Stomach smooth muscle (tissue), 2 donors: ENCODE results near the gene MFSD2A.
"Not testable (repeated sequence)": the region's sequence is repeated elsewhere in the genome, so short reads cannot be mapped to it uniquely, and the experiment has no call there.

ENCODE experiments used
- H3K27ac ChIP-seq: one replicate; pipeline ENCODE4 v1.7.0; 2013; ENCODE audit warnings: mild to moderate bottlenecking, low read length, inconsistent platforms
- H3K27me3 ChIP-seq, 2 donors: one replicate each; pipeline ENCODE4 v1.7.0; 2013; ENCODE audit warnings: low read length in 2 of 2; ENCODE audit not compliant: insufficient read depth in 2 of 2, control insufficient read depth in 1 of 2
- H3K36me3 ChIP-seq, 2 donors: one replicate each; pipeline ENCODE4 v1.7.0; 2013; ENCODE audit warnings: low read length in 2 of 2; ENCODE audit not compliant: control insufficient read depth in 2 of 2, insufficient read depth in 2 of 2
- H3K4me1 ChIP-seq: one replicate; pipeline ENCODE4 v1.7.0; 2013; ENCODE audit warnings: low read length; ENCODE audit not compliant: control insufficient read depth, insufficient read depth
- H3K4me3 ChIP-seq, 2 donors: one replicate each; pipeline ENCODE4 v1.7.0; 2013; ENCODE audit warnings: low read length in 2 of 2
- H3K9ac ChIP-seq, 2 donors: one replicate each; pipeline ENCODE4 v1.7.0; 2013; ENCODE audit warnings: low read length in 2 of 2, mild to moderate bottlenecking in 1 of 2
- H3K9me3 ChIP-seq, 2 donors: one replicate each; pipeline ENCODE4 v1.7.0; 2013; ENCODE audit warnings: low read length in 2 of 2; ENCODE audit not compliant: control insufficient read depth in 2 of 2
- donor health status: healthy.
- donor health status: Pancreatic carcinoma.

The MFSD2A gene

DNA sequence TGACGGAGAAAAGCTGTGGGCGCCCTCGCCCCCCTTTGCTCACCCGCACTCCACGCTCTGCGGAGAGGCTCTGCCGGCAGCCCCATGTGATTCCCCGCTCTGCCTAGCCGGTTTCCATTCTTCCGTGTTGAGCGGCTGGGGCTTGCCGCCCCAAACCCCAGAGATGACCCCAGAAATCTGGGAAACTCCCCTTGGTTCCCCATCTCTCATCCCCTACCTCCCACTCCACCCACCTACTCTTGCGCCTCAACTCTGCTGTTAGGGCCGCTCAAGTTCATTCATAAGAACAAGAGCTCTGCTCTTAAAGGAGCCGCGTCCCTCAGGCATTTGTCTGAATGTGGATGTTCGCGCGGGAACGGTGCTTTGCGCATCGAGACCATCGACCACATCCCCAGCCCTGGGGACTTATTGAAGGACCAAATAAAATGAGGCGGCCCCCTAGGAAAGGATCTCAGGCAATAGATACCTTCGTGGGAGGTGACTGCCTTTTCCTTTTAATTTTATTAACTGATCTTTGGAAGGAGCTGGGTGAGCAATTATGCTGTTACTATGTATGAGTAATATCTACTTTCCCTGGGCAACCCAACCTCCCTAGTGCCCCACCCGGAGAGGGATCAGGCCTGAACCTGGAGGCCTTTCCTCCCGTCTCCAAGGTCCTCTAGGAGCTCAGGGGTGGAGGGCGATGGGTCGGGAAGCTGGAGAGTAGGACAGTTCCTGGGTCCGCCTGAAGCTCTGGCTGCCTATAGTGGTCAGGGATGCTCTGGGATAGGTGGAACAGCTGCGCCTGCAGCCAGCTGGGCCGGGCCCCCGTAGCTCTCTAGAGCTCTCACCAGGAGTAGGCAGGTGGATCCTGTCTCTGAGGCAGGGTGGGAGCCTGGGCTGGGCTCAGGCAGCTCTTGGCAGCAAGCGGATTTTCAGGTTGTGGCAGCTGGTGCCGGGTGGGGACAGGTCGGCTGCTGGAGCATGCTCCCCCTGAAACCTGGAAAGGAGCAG, 898 bp downstream of the MFSD2A start:
- H3K9ac ChIP-seq: peak overlapping the region; percentile 47 to 59
- no peaks in the 10 kb centered on the region for H3K9me3 ChIP-seq
- H3K4me1 ChIP-seq: peaks cover 47% of the 10 kb centered on the region
- H3K27me3 ChIP-seq: peaks cover 0 to 2% of the 10 kb centered on the region in 2 donors
- H3K4me3 ChIP-seq: peak overlapping the region; percentile 76 to 85
- H3K36me3 ChIP-seq: no peaks in the 10 kb centered on the region
- no peak overlapping the region for H3K27ac ChIP-seq

DNA sequence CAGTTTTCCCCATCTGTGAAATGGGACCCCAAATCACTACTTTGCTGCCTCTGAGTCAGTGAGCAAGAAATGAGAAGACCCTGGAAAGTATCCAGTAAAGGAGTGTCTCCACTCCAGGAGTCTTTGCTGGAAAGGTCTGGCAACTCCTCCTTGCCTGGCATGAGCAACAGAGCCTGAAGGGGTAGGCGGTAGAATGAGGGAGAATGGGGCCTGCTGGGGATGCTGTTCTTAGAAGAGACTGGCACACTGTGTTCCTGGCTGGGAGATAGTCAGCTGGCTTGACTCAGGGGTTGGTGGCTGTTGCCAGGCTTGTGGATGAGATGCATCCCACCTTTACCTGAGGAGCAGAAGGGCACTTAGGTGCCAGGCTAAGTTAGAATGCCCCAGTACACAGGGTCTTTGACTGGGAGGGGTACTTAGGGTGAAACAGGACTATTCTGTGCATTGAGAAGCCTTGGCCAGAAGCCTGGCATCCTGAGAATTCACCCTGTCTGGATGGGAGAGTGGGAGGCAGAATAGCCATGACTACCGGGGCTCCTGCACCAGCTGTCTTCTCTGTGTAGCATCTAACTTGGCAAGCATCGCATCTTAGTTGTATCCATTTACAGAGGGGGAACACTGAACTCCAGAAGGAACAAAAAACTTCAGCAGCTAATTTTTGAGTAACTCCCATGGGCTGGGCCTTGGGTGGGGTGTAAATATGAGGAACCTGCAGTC, 2.5 kb downstream of the MFSD2A start:
- H3K9me3 ChIP-seq: no peaks in the 10 kb centered on the region
- H3K36me3 ChIP-seq: no peaks in the 10 kb centered on the region
- H3K4me3 ChIP-seq: no peak overlapping the region
- peaks cover 0 to 2% of the 10 kb centered on the region in 2 donors for H3K27me3 ChIP-seq
- H3K4me1 ChIP-seq: peaks cover 34% of the 10 kb centered on the region
- H3K9ac ChIP-seq: no peak overlapping the region
- no peak overlapping the region for H3K27ac ChIP-seq

DNA sequence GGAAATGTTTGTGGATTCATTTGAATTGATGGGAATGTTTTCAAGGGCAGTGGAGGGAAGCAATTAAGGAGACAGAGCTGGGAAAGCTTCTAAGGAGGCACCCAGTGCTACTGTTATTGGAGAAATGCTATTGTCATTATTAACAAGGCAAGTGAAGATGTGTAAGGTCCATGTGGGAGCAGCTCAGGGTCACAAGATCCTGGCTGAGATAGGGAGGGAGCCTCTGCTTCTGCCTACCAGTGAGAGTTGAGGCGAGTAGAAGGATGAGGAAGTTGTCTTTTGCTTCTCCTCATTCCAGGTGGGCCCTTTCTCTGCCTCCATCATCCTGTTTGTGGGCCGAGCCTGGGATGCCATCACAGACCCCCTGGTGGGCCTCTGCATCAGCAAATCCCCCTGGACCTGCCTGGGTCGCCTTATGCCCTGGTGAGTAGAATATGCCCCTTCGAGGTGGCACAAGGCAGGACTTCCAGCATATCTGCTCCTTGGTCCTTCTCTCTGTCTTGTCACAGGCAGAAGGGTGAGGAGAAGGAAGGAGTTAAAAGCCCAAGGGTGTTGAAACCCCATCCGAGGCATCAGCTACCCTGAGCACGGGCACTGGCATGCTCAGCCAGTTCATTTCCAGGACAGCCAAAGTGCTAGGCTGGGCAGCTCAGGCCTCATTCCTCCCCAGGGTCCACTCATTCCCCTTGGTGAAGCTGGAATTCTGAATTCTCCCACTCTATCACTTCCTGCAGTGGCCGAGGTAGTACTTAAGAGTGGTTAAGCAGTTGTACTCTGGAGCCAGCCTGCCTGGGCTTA, 3.7 kb downstream of the MFSD2A start:
- H3K9me3 ChIP-seq: no peaks in the 10 kb centered on the region
- H3K9ac ChIP-seq: no peak overlapping the region
- H3K27ac ChIP-seq: no peak overlapping the region
- H3K36me3 ChIP-seq: no peaks in the 10 kb centered on the region
- peaks cover 26% of the 10 kb centered on the region for H3K4me1 ChIP-seq
- no peak overlapping the region for H3K4me3 ChIP-seq
- peaks cover 0 to 2% of the 10 kb centered on the region in 2 donors for H3K27me3 ChIP-seq

DNA sequence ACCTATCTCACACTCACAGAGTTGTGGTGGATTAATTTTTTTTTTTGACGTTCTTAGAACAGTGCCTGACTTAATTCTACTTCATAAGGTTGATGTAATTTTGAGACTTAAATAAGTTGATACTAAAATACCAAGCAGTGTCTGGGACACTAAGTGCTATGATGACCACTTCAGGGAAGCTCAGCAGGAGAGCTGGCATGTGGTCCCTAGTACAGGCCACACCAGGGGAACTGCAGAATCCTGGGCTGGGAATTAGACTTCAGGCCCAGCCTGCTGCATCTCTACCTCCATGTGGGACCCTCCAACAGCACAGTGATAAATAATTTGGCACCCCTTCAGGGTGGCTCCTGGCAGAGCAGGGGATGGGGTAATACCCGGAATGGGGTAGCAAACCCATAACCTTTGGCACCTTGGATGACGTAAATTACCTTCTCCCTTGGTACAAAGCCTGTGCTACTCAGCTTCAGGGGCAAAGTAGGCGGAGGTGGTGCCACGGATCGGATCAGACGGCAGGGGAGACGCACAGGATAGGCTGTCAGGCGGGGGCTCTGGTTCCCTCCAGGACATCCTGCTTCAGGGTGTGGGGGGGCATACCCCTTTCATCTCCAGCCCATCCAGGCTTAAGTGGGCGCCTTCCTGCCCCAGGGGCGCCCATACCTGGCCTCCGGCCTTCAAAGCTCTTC, 4.8 kb downstream of the MFSD2A start:
- no peaks in the 10 kb centered on the region for H3K9me3 ChIP-seq
- no peak overlapping the region for H3K4me3 ChIP-seq
- H3K9ac ChIP-seq: no peak overlapping the region
- H3K4me1 ChIP-seq: peaks cover 16% of the 10 kb centered on the region
- peaks cover 0 to 2% of the 10 kb centered on the region in 2 donors for H3K27me3 ChIP-seq
- no peak overlapping the region for H3K27ac ChIP-seq
- no peaks in the 10 kb centered on the region for H3K36me3 ChIP-seq

DNA sequence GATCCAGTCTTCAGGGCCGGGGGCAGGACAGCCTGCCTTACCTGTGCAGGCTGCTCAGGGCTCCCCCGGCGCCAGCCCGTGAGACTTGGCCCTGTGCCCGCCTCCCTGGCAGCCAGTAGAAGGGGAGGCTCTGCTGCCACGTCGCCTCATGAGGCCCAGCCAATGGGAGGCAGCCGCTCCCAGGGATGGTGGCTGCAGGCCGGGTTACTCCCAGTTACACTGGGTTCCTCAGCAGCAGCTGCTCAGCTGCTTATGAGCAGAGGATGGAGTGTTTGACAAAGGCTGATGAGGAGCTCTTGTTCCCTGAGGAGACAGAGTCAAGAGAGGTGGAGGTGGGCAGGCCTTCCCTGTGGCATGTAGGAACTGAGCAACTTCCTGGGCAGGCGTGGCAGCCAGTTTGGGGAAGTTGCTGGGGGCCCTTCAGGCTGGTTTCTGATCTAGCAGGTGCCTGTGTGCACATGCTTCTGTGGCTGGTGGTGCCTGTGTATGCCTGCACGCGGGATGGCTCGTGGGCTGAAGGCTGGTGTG, 5.5 kb downstream of the MFSD2A start:
- Histone ChIP-seq H3K4me1 (peaks cover 9% of the 10 kb centered on the region), H3K36me3 (no peaks in the 10 kb centered on the region), H3K27me3 (peaks cover 0 to 2% of the 10 kb centered on the region in 2 donors), H3K9ac (no peak overlapping the region), H3K27ac (no peak overlapping the region), H3K4me3 (no peak overlapping the region), H3K9me3 (no peaks in the 10 kb centered on the region)

DNA sequence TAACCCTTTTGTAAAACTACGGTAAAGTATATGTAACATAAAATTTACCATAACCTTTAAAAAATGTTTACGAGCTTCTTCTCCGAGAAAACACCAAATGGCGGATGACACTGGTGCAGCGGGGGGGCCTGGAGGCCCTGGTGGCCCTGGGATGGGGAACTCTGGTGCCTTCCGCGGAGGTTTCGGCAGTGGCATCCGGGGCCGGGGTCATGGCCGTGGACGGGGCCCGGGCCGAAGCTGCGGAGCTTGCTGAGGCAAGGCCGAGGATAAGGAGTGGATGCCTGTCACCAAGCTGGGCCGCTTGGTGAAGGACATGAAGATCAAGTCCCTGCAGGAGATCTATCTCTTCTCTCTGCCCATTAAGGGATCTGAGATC, 7.5 kb downstream of the MFSD2A start:
- Histone ChIP-seq H3K9me3 (no peaks in the 10 kb centered on the region), H3K36me3 (no peaks in the 10 kb centered on the region), H3K27me3 (peaks cover 0 to under 1% of the 10 kb centered on the region in 2 donors), H3K9ac (no peak overlapping the region), H3K4me3 (no peak overlapping the region), H3K4me1 (no peaks in the 10 kb centered on the region), H3K27ac (no peak overlapping the region)

DNA sequence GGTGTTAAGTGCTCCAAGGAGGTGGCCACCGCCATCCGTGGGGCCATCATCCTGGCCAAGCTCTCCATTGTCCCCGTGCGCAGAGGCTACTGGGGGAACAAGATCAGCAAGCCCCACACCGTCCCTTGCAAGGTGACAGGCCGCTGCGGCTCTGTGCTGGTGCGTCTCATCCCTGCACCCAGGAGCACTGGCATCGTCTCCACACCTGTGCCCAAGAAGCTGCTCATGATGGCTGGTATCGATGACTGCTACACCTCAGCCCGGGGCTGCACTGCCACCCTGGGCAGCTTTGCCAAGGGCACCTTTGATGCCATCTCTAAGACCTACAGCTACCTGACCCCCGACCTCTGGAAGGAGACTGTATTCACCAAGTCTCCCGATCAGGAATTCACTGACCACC, 8.0 kb downstream of the MFSD2A start:
- not testable (repeated sequence) for H3K36me3 ChIP-seq, H3K9ac ChIP-seq, H3K4me3 ChIP-seq, H3K27me3 ChIP-seq, H3K4me1 ChIP-seq, H3K9me3 ChIP-seq, H3K27ac ChIP-seq

DNA sequence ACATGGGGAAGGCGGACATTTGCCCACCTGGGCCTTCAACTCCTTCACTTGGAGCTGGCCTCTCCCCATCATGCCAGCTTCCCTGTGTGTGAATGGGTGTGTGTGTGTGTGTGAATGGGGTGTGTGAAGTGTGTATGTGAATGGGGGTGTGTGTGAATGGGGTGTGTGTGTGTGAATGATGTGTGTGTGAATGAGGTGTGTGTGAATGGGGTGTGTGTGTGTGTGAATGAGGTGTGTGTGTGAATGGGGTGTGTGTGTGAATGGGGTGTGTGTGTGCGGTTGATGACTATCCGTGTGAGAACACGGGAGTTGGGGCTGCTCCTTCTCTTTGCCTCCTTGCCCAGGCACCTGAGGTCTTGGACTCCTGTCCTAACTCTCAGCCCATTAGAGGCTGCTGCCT, 9.6 kb downstream of the MFSD2A start:
- no peaks in the 10 kb centered on the region for H3K9me3 ChIP-seq
- no peaks in the 10 kb centered on the region for H3K36me3 ChIP-seq
- no peak overlapping the region for H3K27ac ChIP-seq
- H3K4me3 ChIP-seq: no peak overlapping the region
- no peaks in the 10 kb centered on the region for H3K4me1 ChIP-seq
- no peaks in the 10 kb centered on the region for H3K27me3 ChIP-seq
- H3K9ac ChIP-seq: no peak overlapping the region

DNA sequence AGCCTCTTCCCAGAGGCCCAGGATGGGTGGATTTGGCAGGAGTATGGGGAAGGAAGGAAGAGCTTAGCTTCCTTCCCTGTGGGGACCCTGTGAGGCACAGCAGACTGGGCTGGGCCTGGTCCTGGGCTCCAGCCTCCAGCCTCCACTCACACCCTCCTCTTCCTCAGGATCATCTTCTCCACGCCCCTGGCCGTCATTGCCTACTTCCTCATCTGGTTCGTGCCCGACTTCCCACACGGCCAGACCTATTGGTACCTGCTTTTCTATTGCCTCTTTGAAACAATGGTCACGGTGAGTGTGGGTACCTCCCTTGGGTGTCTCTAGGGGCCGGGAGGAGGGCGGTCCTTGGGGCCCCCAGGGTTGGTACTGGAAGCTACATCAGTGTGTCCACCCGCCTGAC, 10.1 kb downstream of the MFSD2A start:
- H3K4me3 ChIP-seq: no peak overlapping the region
- H3K36me3 ChIP-seq: no peaks in the 10 kb centered on the region

DNA sequence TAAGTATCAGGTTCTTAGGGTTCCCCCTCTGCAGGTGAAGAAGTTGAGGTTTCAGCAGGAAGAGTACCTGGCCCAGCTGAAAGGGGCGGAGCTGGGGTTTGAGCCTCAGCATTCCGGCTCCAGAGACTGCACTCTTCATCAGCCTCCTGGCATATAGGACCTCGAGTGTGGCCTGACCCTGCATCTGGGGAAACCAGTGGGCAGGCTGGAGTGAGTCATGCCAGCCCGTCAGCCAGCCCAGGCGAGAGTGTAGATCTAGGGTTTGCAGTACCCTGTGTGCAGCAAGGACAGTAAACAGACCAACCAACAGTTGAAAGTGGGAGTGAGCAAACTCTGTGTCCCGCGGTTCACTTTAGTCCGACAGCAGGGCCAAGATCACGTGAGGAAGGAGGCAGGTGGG, 14.1 kb downstream of the MFSD2A start:
- Histone ChIP-seq H3K4me3 (no peak overlapping the region), H3K4me1 (no peaks in the 10 kb centered on the region), H3K9me3 (no peaks in the 10 kb centered on the region), H3K9ac (no peak overlapping the region), H3K27me3 (no peaks in the 10 kb centered on the region), H3K27ac (no peak overlapping the region), H3K36me3 (no peaks in the 10 kb centered on the region)

More for the DNA sequence above, 10.1 kb downstream of the MFSD2A start:
- Histone ChIP-seq H3K9me3 (no peaks in the 10 kb centered on the region), H3K4me1 (no peaks in the 10 kb centered on the region), H3K9ac (no peak overlapping the region), H3K27me3 (no peaks in the 10 kb centered on the region), H3K27ac (no peak overlapping the region)
